K562 (cell line): ENCODE data around the gene GPRIN2. TPM values are rescaled to one million over a fixed set of nuclear protein-coding genes. Genes with fewer than 3 reads are reported as not detected.

Source experiments
- ATAC-seq: fragments of 200-7000 bp; cut with Tn5 transposase; 3 replicates; pipeline ENCODE4 v1.9.1; 2020; ENCODE audit warnings: moderate library complexity
- BruUV-seq: library from RNA; stranded (reverse); fragments of 400-500 nt; replicated peaks from 2 replicates; lab custom pipeline; 2021; lab: Mats Ljungman, UMichigan
- CTCF ChIA-PET: fragments of 300-600 bp; formaldehyde crosslinking; extraction: SDS; loops from one replicate; lab custom pipeline; 2021; ENCODE audit warnings: low intra/inter-chr PET ratio; lab: Yijun Ruan, JAX
- POLR2A ChIA-PET: fragments of 300-600, 350-650 bp; sonication (Branson Sonifier 250); formaldehyde crosslinking; extraction: SDS; loops from one replicate; lab custom pipeline; 2021; ENCODE audit warnings: antibody characterized with exemption, inconsistent platforms; lab: Yijun Ruan, JAX
- DNase-seq, 4 experiments: peaks; one replicate each; pipeline versions ENCODE4 v3.0.0 to v3.0.0-alpha.2; 2011 to 2018; ENCODE audit warnings: low spot score in 3 of 4, mixed read lengths in 3 of 4; ENCODE audit errors: extremely low read depth in 1 of 4
- FAIRE-seq: peaks from 2 replicates; lab custom pipeline; 2011; peaks lifted over from hg19 to GRCh38; lab: Jason Lieb, UNC
- H2AFZ ChIP-seq: 2 replicates; pipeline ENCODE4 v1.6.0; 2011; ENCODE audit warnings: low read depth, low read length, control low read depth, inconsistent platforms
- H3K27ac ChIP-seq: fragments of 200-600 bp; 3 replicates; pipeline ENCODE4 v1.8.0; 2011; ENCODE audit warnings: low read depth, mild to moderate bottlenecking, control low read depth, inconsistent platforms, low read length, moderate library complexity, mixed read lengths; ENCODE audit errors: extremely low read depth
- H3K27me3 ChIP-seq, 2 experiments: fragments of 300-600 bp in 1 of 2; 2 replicates in 1 of 2; 3 replicates in 1 of 2; pipeline versions ENCODE4 v1.6.0 to v1.8.0; 2011; ENCODE audit warnings: inconsistent platforms in 2 of 2, low read length in 2 of 2, mild to moderate bottlenecking in 1 of 2, mixed read lengths in 1 of 2, moderate library complexity in 1 of 2; ENCODE audit not compliant: control insufficient read depth in 2 of 2, insufficient read depth in 2 of 2
- H3K36me3 ChIP-seq: fragments of 300-600 bp; 3 replicates; pipeline ENCODE4 v1.8.0; 2011; ENCODE audit warnings: mild to moderate bottlenecking, low read length, inconsistent platforms; ENCODE audit not compliant: control insufficient read depth, insufficient read depth
- H3K4me1 ChIP-seq, 2 experiments: fragments of 200-600 bp in 1 of 2; replicated peaks in 1 of 2; 2 replicates in 1 of 2; 3 replicates in 1 of 2; pipeline versions ENCODE4 v1.5.1 to v1.8.0; 2011; ENCODE audit warnings: inconsistent platforms in 2 of 2, low read length in 2 of 2, mild to moderate bottlenecking in 1 of 2, mixed read lengths in 1 of 2, moderate library complexity in 1 of 2; ENCODE audit not compliant: control insufficient read depth in 2 of 2, insufficient read depth in 2 of 2
- H3K4me2 ChIP-seq: 2 replicates; pipeline ENCODE4 v1.6.1; 2011; ENCODE audit warnings: low read length, control low read depth, inconsistent platforms, mixed read lengths; ENCODE audit not compliant: insufficient read depth
- H3K4me3 ChIP-seq: fragments of 200-600 bp; sonication (generic), shearing (Covaris generic); 2 replicates; pipeline ENCODE4 v1.5.1; 2016; ENCODE audit warnings: control low read depth, inconsistent platforms
- H3K79me2 ChIP-seq: fragments of 200-600 bp; 3 replicates; pipeline ENCODE4 v1.8.0; 2011; ENCODE audit warnings: low read length, inconsistent platforms; ENCODE audit not compliant: control insufficient read depth, insufficient read depth
- H3K9ac ChIP-seq, 2 experiments: 2 replicates each; pipeline versions ENCODE4 v1.6.0 to v1.6.1; 2011; ENCODE audit warnings: low read depth in 2 of 2, low read length in 2 of 2, control low read depth in 1 of 2, inconsistent platforms in 1 of 2, mild to moderate bottlenecking in 1 of 2, mixed read lengths in 1 of 2; ENCODE audit not compliant: insufficient read depth in 1 of 2
- H3K9me1 ChIP-seq: one replicate; pipeline ENCODE4 v1.6.0; 2011; ENCODE audit warnings: inconsistent platforms, mild to moderate bottlenecking, low read length, moderate library complexity; ENCODE audit not compliant: control insufficient read depth, insufficient read depth
- H3K9me3 ChIP-seq: replicated peaks from 2 replicates; pipeline ENCODE4 v1.5.1; 2011; ENCODE audit warnings: low read depth, low read length, inconsistent platforms; ENCODE audit not compliant: control insufficient read depth, insufficient read depth
- H4K20me1 ChIP-seq: replicated peaks from 2 replicates; pipeline ENCODE4 v1.6.1; 2011; ENCODE audit warnings: low read length, inconsistent platforms, mixed read lengths; ENCODE audit not compliant: control insufficient read depth, insufficient read depth
- COPS2 ChIP-seq: fragments of 450-650 bp; conservative IDR thresholded peaks from 2 replicates; pipeline ENCODE4 v1.6.1; 2016; ENCODE audit warnings: mild to moderate bottlenecking, moderate library complexity
- DMBX1 ChIP-seq: fragments of 250-450 bp; sonication (Bioruptor Pico); IDR thresholded peaks from 2 replicates; pipeline ENCODE4 v1.8.0; 2022; ENCODE audit warnings: inconsistent platforms, mild to moderate bottlenecking, moderate library complexity, borderline replicate concordance
- E2F4 ChIP-seq: sonication (generic); formaldehyde crosslinking; IDR thresholded peaks from 2 replicates; pipeline ENCODE4 v1.8.0; 2022; ENCODE audit warnings: mild to moderate bottlenecking, low read depth, missing genetic modification reagents
- ELF1 ChIP-seq: fragments of 200-800 bp; sonication (Bioruptor generic); IDR thresholded peaks from 2 replicates; pipeline ENCODE4 v1.6.1; 2016; ENCODE audit warnings: missing genetic modification characterization, missing compliant biosample characterization
- GABPB2 ChIP-seq: fragments of 250-450 bp; sonication (Bioruptor Pico); conservative IDR thresholded peaks from 2 replicates; pipeline ENCODE4 v1.5.1; 2021; ENCODE audit warnings: mild to moderate bottlenecking
- GATA2 ChIP-seq: sonication (generic); formaldehyde crosslinking; IDR thresholded peaks from 2 replicates; pipeline ENCODE4 v1.4.0; 2020; ENCODE audit warnings: mild to moderate bottlenecking, missing genetic modification reagents
- GTF2A2 ChIP-seq: IDR thresholded peaks from 2 replicates; pipeline ENCODE4 v1.6.1; 2016; ENCODE audit warnings: mild to moderate bottlenecking, missing genetic modification characterization, missing compliant biosample characterization
- HINFP ChIP-seq: fragments of 450-650 bp; conservative IDR thresholded peaks from 2 replicates; pipeline ENCODE4 v1.6.1; 2016; ENCODE audit warnings: missing genetic modification characterization, low read depth, mild to moderate bottlenecking, control low read depth, missing compliant biosample characterization
- HMGXB4 ChIP-seq: sonication (generic); formaldehyde crosslinking; IDR thresholded peaks from 2 replicates; pipeline ENCODE4 v1.8.1; 2023; ENCODE audit warnings: mild to moderate bottlenecking, missing genetic modification reagents
- HNRNPL ChIP-seq: fragments of 200-400 bp; formaldehyde crosslinking; IDR thresholded peaks from 2 replicates; pipeline ENCODE4 v1.6.1; 2017; ENCODE audit warnings: low read depth, mild to moderate bottlenecking, low read length
- MTA2 ChIP-seq: fragments of 450-650 bp; IDR thresholded peaks from 2 replicates; pipeline ENCODE4 v1.6.1; 2016; ENCODE audit warnings: low read depth
- PKNOX1 ChIP-seq: fragments of 450-650 bp; IDR thresholded peaks from 2 replicates; pipeline ENCODE4 v1.6.1; 2016
- WHSC1 ChIP-seq: IDR thresholded peaks from one replicate; pipeline ENCODE4 v1.6.1; 2012; ENCODE audit warnings: low read length, control low read depth, inconsistent platforms
- ZFP91 ChIP-seq: sonication (generic); formaldehyde crosslinking; IDR thresholded peaks from 2 replicates; pipeline ENCODE4 v1.8.0; 2022; ENCODE audit warnings: mild to moderate bottlenecking, missing genetic modification reagents
- WGBS: fragments of 100-300 bp; shearing (Covaris generic); methylation state at CpG from one replicate; pipeline ENCODE4 v1.1.6; 2016; ENCODE audit warnings: low coverage, mixed read lengths; ENCODE audit not compliant: insufficient coverage; ENCODE audit errors: missing lambda C conversion rate; 5-methylcytosine and 5-hydroxymethylcytosine counted together
- in situ Hi-C: fragments of 300-500 bp; cut with MboI; formaldehyde crosslinking; loops from 4 replicates; pipeline ENCODE4 v1.15.0; 2018; ENCODE audit warnings: inconsistent platforms, mixed read lengths
- intact Hi-C: fragments of 100-400 bp; cut with micrococcal nuclease; formaldehyde crosslinking; loops from 2 replicates; pipeline ENCODE4 v1.14.2; 2022
- polyA plus RNA-seq, 8 experiments: library from polyadenylated mRNA; depleted of rRNA in 4 of 8; stranded (reverse) in 5 of 8; unstranded in 3 of 8; fragments of >200 nt; fragmentation: Nextera tagmentation in 2 of 8; fragmentation: Illumina TruSeq in 1 of 8; extraction: Ambion mirVana in 2 of 8; extraction: Trizol in 1 of 8; gene quantifications; 2 replicates each; pipeline versions ENCODE4 v1.2.1 to v1.2.3, GENCODE V29; 2011 to 2014; ENCODE audit warnings: inconsistent platforms in 1 of 8, missing spikeins in 1 of 8
- total RNA-seq, 7 experiments: library from RNA; depleted of rRNA in 6 of 7; stranded (reverse); fragments of >200 nt in 6 of 7; fragmentation: Illumina TruSeq in 2 of 7; extraction: Trizol in 2 of 7; gene quantifications; 2 replicates each; pipeline versions ENCODE4 v1.2.1 to v1.2.3, GENCODE V29; 2011 to 2021; ENCODE audit warnings: low replicate concordance in 1 of 7

GPRIN2 gene
- total and polyA plus RNA-seq, 9 of the 15 experiments (the other 6 are each of a cell fraction or from before 2014, with no cell fraction given): not detected

GRCh38 chr10:46525177-46525823, 31.2 kb downstream of the GPRIN2 start:
- H2AFZ ChIP-seq: peak overlapping the region; percentile 89
- H3K4me2 ChIP-seq: no peak overlapping the region
- WGBS: 78% methylated on average over 5 of the region's 5 CpGs
- H3K4me3 ChIP-seq: no peak overlapping the region
- H3K9me1 ChIP-seq: no peaks in the 10 kb centered on the region
- peaks cover 18 to 49% of the 10 kb centered on the region in 2 experiments; a peak in 4 of 5 replicates for H3K27me3 ChIP-seq
- H3K9ac ChIP-seq: no peak overlapping the region
- H4K20me1 ChIP-seq: no peaks in the 10 kb centered on the region; the same call in none of the 2 replicates
- intact Hi-C loops (no loop called here), in situ Hi-C loops (no loop called here)
- ChIA-PET CTCF (no interaction called here), POLR2A (interaction anchor here (0.7 kb wide), 1 partner anchor 10 kb away, joined by 3 read pairs; no protein-coding TSS in a partner anchor)
- peak; percentile 74 for FAIRE-seq
- BruUV-seq: no TSS peak
- H3K36me3 ChIP-seq: no peaks in the 10 kb centered on the region
- H3K79me2 ChIP-seq: no peaks in the 10 kb centered on the region
- peak; percentile 6 for ATAC-seq
- DNase-seq: no peak
- peaks cover 12 to 15% of the 10 kb centered on the region in 2 experiments; a peak in 4 of 5 replicates for H3K4me1 ChIP-seq
- H3K27ac ChIP-seq: peak overlapping the region; percentile 42; the same call in 1 of the 3 replicates
- 0 out of 2 replicates have a peak, but pooled peaks cover 6% of the 10 kb centered on the region for H3K9me3 ChIP-seq
- TF ChIP-seq MTA2 (no peak), DMBX1 (CRISPR knock-in tag) (no peak), GTF2A2 (no peak), ELF1 (tag) (no peak), HINFP (no peak), PKNOX1 (no peak), HMGXB4 (CRISPR knock-in tag) (peak; percentile 83), GABPB2 (no peak), COPS2 (no peak), ZFP91 (no peak; the same call in 1 of the 2 replicates), WHSC1 (no peak), GATA2 (CRISPR knock-in tag) (0 out of 2 replicates have a peak, but pooled peaks have one; percentile 44), HNRNPL (no peak), E2F4 (CRISPR knock-in tag) (no peak)
